Loucy (cell line): ENCODE measurements around the gene CLASP1.
"Not testable (repeated sequence)": the region's sequence is repeated elsewhere in the genome, so short reads cannot be mapped to it uniquely, and the experiment has no call there.

Experiments used
- H2AFZ ChIP-seq: fragments of 200-600 bp; sonication (generic); 2 replicates; pipeline ENCODE4 v1.6.0; 2016; ENCODE audit warnings: antibody characterized with exemption, mild to moderate bottlenecking, low read length, moderate library complexity
- H3F3A ChIP-seq: fragments of 200-600 bp; 2 replicates; pipeline ENCODE4 v1.6.0; 2016; ENCODE audit warnings: antibody characterized with exemption, low read depth, mild to moderate bottlenecking
- H3K27me3 ChIP-seq: fragments of 200-600 bp; sonication (generic); 2 replicates; pipeline ENCODE4 v1.6.1; 2014; ENCODE audit warnings: low read length, mild to moderate bottlenecking; ENCODE audit not compliant: insufficient read depth, poor library complexity, severe bottlenecking
- H3K36me3 ChIP-seq: fragments of 200-600 bp; sonication (generic); 2 replicates; pipeline ENCODE4 v1.6.1; 2016; ENCODE audit warnings: low read length; ENCODE audit not compliant: insufficient read depth
- H3K4me1 ChIP-seq: fragments of 200-600 bp; sonication (generic); 2 replicates; pipeline ENCODE4 v1.5.1; 2014; ENCODE audit warnings: low read length, mild to moderate bottlenecking; ENCODE audit not compliant: insufficient read depth, poor library complexity, severe bottlenecking
- H3K4me2 ChIP-seq: fragments of 200-600 bp; sonication (generic); 2 replicates; pipeline ENCODE4 v1.6.0; 2014; ENCODE audit warnings: antibody characterized with exemption, low read length, low read depth, mild to moderate bottlenecking; ENCODE audit not compliant: poor library complexity, severe bottlenecking
- H3K4me3 ChIP-seq: fragments of 200-600 bp; sonication (generic); 2 replicates; pipeline ENCODE4 v1.5.1; 2014; ENCODE audit warnings: low read length, mild to moderate bottlenecking, mixed read lengths; ENCODE audit not compliant: poor library complexity, severe bottlenecking
- H3K79me2 ChIP-seq: fragments of 200-600 bp; sonication (generic); 2 replicates; pipeline ENCODE4 v1.6.1; 2014; ENCODE audit warnings: low read length; ENCODE audit not compliant: insufficient read depth
- H3K9ac ChIP-seq: fragments of 200-600 bp; sonication (generic); 2 replicates; pipeline ENCODE4 v1.6.0; 2014; ENCODE audit warnings: mild to moderate bottlenecking, low read depth, low read length, moderate library complexity; ENCODE audit not compliant: poor library complexity, severe bottlenecking
- H3K9me2 ChIP-seq: fragments of 200-600 bp; sonication (generic); replicated peaks from 2 replicates; pipeline ENCODE4 v1.6.1; 2016; ENCODE audit warnings: low read depth, low read length, mixed read lengths
- H3K9me3 ChIP-seq: fragments of 200-600 bp; sonication (generic); 2 replicates; pipeline ENCODE4 v1.6.1; 2014; ENCODE audit warnings: mild to moderate bottlenecking, antibody characterized with exemption, low read length, low read depth; ENCODE audit not compliant: insufficient read depth
- H4K20me1 ChIP-seq: fragments of 200-600 bp; sonication (generic); 2 replicates; pipeline ENCODE4 v1.6.0; 2014; ENCODE audit warnings: antibody characterized with exemption, low read length, mild to moderate bottlenecking; ENCODE audit not compliant: insufficient read depth, poor library complexity, severe bottlenecking
- CTCF ChIP-seq: fragments of 200-600 bp; sonication (generic); conservative IDR thresholded peaks from 2 replicates; pipeline ENCODE4 v1.5.1; 2014; ENCODE audit warnings: mild to moderate bottlenecking, antibody characterized with exemption, low read length
- EZH2phosphoT487 ChIP-seq: fragments of 200-600 bp; IDR thresholded peaks from 2 replicates; pipeline ENCODE4 v1.6.1; 2018; ENCODE audit warnings: antibody characterized with exemption, mild to moderate bottlenecking, moderate library complexity, borderline replicate concordance

Gene CLASP1

DNA sequence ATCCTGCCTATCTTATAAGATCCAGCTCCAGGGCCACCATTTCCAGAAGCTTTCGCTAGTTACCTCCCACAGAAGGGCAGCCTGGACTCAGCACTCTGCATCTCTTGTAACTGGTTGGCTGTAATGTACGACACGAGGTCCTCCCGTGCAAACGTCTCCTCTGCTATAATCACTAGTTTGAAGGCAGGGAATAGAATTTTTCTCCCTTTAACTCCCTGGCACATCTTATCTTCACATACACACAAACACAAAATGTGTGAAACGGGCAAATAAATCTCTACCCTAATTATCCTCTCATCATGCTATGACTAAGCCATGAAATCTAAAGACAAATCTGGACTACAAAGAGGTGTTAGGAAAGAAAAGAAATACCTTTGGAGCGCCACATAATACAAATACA, 81.8 kb downstream of the CLASP1 start:
- Histone ChIP-seq H3K4me3 (no peak overlapping the region), H3K9ac (no peak overlapping the region), H3K79me2 (peaks cover 85% of the 10 kb centered on the region), H3K4me2 (no peak overlapping the region), H3K9me3 (peaks cover 5% of the 10 kb centered on the region; the same call in 1 of the 2 replicates), H2AFZ (no peak overlapping the region), H3K9me2 (no peaks in the 10 kb centered on the region), H4K20me1 (peaks cover 6% of the 10 kb centered on the region), H3F3A (no peaks in the 10 kb centered on the region), H3K4me1 (no peaks in the 10 kb centered on the region), H3K36me3 (peaks cover 22% of the 10 kb centered on the region; the same call in 1 of the 2 replicates), H3K27me3 (no peaks in the 10 kb centered on the region)
- TF ChIP-seq EZH2phosphoT487 (no peak), CTCF (no peak)

GRCh38 chr2:121565389-121566250, 83.6 kb downstream of the CLASP1 start:
- Histone ChIP-seq H4K20me1 (peaks cover 6% of the 10 kb centered on the region), H3F3A (no peaks in the 10 kb centered on the region), H2AFZ (no peak overlapping the region), H3K79me2 (peaks cover 92% of the 10 kb centered on the region), H3K4me1 (peaks cover 8% of the 10 kb centered on the region), H3K4me2 (no peak overlapping the region), H3K27me3 (no peaks in the 10 kb centered on the region), H3K36me3 (peaks cover 18% of the 10 kb centered on the region; the same call in 1 of the 2 replicates), H3K9ac (no peak overlapping the region), H3K9me2 (no peaks in the 10 kb centered on the region), H3K4me3 (no peak overlapping the region), H3K9me3 (peaks cover 5% of the 10 kb centered on the region; the same call in 1 of the 2 replicates)
- TF ChIP-seq EZH2phosphoT487 (no peak), CTCF (no peak)

DNA sequence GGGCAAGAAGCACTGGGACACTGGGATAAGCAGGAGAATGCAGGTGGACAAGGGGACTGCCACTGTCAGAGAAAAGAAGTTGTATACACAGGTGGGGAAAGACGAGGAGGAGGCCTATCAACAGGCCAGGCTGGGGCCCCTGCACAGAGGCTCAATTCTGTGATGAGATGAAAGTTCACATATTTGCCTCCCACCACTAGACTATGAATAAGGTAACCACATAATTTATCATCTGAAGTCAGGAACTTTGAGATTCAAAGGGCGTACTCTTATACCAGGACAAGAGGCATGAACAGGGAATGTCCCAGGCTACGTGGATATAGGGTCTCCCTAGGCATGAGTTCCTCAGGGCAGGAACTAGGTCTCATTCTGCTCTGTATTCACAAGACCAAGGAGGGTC, 84.4 kb downstream of the CLASP1 start:
- Histone ChIP-seq H2AFZ (no peak overlapping the region), H3K9me2 (no peaks in the 10 kb centered on the region), H3K4me3 (no peak overlapping the region), H3K4me1 (peaks cover 8% of the 10 kb centered on the region), H3F3A (no peaks in the 10 kb centered on the region), H3K36me3 (peaks cover 13% of the 10 kb centered on the region; the same call in 1 of the 2 replicates), H3K27me3 (no peaks in the 10 kb centered on the region), H3K9ac (no peak overlapping the region), H3K4me2 (no peak overlapping the region), H4K20me1 (peaks cover 6% of the 10 kb centered on the region), H3K79me2 (peaks cover 93% of the 10 kb centered on the region), H3K9me3 (peaks cover 5% of the 10 kb centered on the region; the same call in 1 of the 2 replicates)
- TF ChIP-seq EZH2phosphoT487 (no peak), CTCF (no peak)

DNA sequence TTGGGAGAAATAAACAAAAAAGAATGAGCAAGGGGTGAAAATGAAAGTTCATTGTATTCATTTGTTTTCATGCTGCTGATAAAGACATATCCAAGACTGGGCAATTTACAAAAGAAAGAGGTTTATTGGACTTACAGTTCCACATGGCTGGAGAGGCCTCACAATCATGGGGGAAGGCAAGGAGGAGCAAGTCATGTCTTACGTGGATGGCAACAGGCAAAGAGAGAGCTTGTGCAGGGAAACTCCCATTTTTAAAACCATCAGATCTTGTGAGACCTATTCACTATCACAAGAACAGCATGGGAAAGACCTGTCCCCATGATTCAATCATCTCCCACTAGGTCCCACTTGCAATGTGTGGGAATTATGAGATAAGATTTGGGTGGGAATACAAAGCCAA, 85.5 kb downstream of the CLASP1 start:
- not testable (repeated sequence) for H3F3A ChIP-seq, H3K36me3 ChIP-seq, H3K9me3 ChIP-seq, H2AFZ ChIP-seq, H3K4me1 ChIP-seq, H3K4me3 ChIP-seq, H3K27me3 ChIP-seq, H3K9me2 ChIP-seq, H3K4me2 ChIP-seq, H3K9ac ChIP-seq
- Histone ChIP-seq H4K20me1 (peaks cover 10% of the 10 kb centered on the region), H3K79me2 (peaks cover 93% of the 10 kb centered on the region)
